Measurements from ENCODE around the gene PIWIL4.

The PIWIL4 gene

DNA sequence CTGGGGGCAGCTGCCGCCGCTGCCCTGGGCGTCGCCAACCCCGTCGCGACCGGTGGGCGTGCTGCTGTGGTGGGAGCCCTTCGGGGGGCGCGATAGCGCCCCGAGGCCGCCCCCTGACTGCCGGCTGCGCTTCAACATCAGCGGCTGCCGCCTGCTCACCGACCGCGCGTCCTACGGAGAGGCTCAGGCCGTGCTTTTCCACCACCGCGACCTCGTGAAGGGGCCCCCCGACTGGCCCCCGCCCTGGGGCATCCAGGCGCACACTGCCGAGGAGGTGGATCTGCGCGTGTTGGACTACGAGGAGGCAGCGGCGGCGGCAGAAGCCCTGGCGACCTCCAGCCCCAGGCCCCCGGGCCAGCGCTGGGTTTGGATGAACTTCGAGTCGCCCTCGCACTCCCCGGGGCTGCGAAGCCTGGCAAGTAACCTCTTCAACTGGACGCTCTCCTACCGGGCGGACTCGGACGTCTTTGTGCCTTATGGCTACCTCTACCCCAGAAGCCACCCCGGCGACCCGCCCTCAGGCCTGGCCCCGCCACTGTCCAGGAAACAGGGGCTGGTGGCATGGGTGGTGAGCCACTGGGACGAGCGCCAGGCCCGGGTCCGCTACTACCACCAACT lies 22.4 kb upstream of the PIWIL4 start:
- Histone ChIP-seq H3K27ac (ENCODE audit: low read depth, low read length) (no peak overlapping the region), H3F3A (ENCODE audit: insufficient read depth) (no peaks in the 10 kb centered on the region), H2AFZ (ENCODE audit: low read depth, low read length, severe bottlenecking) (no peak overlapping the region), H3K79me2 (ENCODE audit: insufficient read depth, low read length) (no peaks in the 10 kb centered on the region), H3K4me3 (ENCODE audit: insufficient read depth, low read length, poor library complexity, severe bottlenecking) (no peak overlapping the region), H3K36me3 (ENCODE audit: low read length) (no peaks in the 10 kb centered on the region), H3K27me3 (ENCODE audit: low read length) (no peaks in the 10 kb centered on the region), H3K9me2 (replicated peaks; ENCODE audit: insufficient read depth, low read length) (no peaks in the 10 kb centered on the region), H3K9me3 (ENCODE audit: insufficient read depth, low read length) (no peaks in the 10 kb centered on the region), H4K20me1 (ENCODE audit: low read depth, low read length) (no peaks in the 10 kb centered on the region), H3K4me2 (ENCODE audit: low read depth, low read length, poor library complexity, severe bottlenecking) (no peak overlapping the region), H3K9ac (ENCODE audit: low read length) (no peak overlapping the region)
- TF ChIP-seq EZH2phosphoT487 (conservative IDR thresholded peaks at IDR 0.05; ENCODE audit: low read length): no peak
- TF ChIP-seq, protein P1, sequence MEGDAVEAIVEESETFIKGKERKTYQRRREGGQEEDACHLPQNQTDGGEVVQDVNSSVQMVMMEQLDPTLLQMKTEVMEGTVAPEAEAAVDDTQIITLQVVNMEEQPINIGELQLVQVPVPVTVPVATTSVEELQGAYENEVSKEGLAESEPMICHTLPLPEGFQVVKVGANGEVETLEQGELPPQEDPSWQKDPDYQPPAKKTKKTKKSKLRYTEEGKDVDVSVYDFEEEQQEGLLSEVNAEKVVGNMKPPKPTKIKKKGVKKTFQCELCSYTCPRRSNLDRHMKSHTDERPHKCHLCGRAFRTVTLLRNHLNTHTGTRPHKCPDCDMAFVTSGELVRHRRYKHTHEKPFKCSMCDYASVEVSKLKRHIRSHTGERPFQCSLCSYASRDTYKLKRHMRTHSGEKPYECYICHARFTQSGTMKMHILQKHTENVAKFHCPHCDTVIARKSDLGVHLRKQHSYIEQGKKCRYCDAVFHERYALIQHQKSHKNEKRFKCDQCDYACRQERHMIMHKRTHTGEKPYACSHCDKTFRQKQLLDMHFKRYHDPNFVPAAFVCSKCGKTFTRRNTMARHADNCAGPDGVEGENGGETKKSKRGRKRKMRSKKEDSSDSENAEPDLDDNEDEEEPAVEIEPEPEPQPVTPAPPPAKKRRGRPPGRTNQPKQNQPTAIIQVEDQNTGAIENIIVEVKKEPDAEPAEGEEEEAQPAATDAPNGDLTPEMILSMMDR (IDR thresholded peaks at IDR 0.05; ENCODE audit: insufficient read depth, low read length, poor library complexity, severe bottlenecking): no peak

DNA sequence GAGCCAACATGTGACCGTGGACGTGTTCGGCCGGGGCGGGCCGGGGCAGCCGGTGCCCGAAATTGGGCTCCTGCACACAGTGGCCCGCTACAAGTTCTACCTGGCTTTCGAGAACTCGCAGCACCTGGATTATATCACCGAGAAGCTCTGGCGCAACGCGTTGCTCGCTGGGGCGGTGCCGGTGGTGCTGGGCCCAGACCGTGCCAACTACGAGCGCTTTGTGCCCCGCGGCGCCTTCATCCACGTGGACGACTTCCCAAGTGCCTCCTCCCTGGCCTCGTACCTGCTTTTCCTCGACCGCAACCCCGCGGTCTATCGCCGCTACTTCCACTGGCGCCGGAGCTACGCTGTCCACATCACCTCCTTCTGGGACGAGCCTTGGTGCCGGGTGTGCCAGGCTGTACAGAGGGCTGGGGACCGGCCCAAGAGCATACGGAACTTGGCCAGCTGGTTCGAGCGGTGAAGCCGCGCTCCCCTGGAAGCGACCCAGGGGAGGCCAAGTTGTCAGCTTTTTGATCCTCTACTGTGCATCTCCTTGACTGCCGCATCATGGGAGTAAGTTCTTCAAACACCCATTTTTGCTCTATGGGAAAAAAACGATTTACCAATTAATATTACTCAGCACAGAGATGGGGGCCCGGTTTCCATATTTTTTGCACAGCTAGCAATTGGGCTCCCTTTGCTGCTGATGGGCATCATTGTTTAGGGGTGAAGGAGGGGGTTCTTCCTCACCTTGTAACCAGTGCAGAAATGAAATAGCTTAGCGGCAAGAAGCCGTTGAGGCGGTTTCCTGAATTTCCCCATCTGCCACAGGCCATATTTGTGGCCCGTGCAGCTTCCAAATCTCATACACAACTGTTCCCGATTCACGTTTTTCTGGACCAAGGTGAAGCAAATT lies 21.7 kb upstream of the PIWIL4 start:
- Histone ChIP-seq H3K9ac (ENCODE audit: low read length) (no peak overlapping the region), H3K27ac (ENCODE audit: low read depth, low read length) (no peak overlapping the region), H4K20me1 (ENCODE audit: low read depth, low read length) (no peaks in the 10 kb centered on the region), H3K4me3 (ENCODE audit: insufficient read depth, low read length, poor library complexity, severe bottlenecking) (no peak overlapping the region), H3K9me3 (ENCODE audit: insufficient read depth, low read length) (no peaks in the 10 kb centered on the region), H3K4me2 (ENCODE audit: low read depth, low read length, poor library complexity, severe bottlenecking) (no peak overlapping the region), H3K27me3 (ENCODE audit: low read length) (no peaks in the 10 kb centered on the region), H3K9me2 (replicated peaks; ENCODE audit: insufficient read depth, low read length) (no peaks in the 10 kb centered on the region), H2AFZ (ENCODE audit: low read depth, low read length, severe bottlenecking) (no peak overlapping the region), H3F3A (ENCODE audit: insufficient read depth) (no peaks in the 10 kb centered on the region), H3K36me3 (ENCODE audit: low read length) (no peaks in the 10 kb centered on the region), H3K79me2 (ENCODE audit: insufficient read depth, low read length) (no peaks in the 10 kb centered on the region)
- TF ChIP-seq EZH2phosphoT487 (conservative IDR thresholded peaks at IDR 0.05; ENCODE audit: low read length): no peak
- TF ChIP-seq, protein P1 (IDR thresholded peaks at IDR 0.05; ENCODE audit: insufficient read depth, low read length, poor library complexity, severe bottlenecking): no peak

DNA sequence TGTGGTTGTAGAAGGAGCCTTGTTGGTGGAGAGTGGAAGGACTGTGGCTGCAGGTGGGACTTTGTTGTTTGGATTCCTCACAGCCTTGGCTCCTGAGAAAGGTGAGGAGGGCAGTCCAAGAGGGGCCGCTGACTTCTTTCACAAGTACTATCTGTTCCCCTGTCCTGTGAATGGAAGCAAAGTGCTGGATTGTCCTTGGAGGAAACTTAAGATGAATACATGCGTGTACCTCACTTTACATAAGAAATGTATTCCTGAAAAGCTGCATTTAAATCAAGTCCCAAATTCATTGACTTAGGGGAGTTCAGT lies 21.1 kb upstream of the PIWIL4 start:
- no peaks in the 10 kb centered on the region for H3K27me3 ChIP-seq (ENCODE audit: low read length)
- TF ChIP-seq, protein P1 (IDR thresholded peaks at IDR 0.05; ENCODE audit: insufficient read depth, low read length, poor library complexity, severe bottlenecking): no peak
- TF ChIP-seq EZH2phosphoT487 (conservative IDR thresholded peaks at IDR 0.05; ENCODE audit: low read length): no peak
- no peaks in the 10 kb centered on the region for H3K79me2 ChIP-seq (ENCODE audit: insufficient read depth, low read length)
- H2AFZ ChIP-seq (ENCODE audit: low read depth, low read length, severe bottlenecking): no peak overlapping the region
- H3K9ac ChIP-seq (ENCODE audit: low read length): no peak overlapping the region
- H3K9me3 ChIP-seq (ENCODE audit: insufficient read depth, low read length): no peaks in the 10 kb centered on the region
- no peaks in the 10 kb centered on the region for H3F3A ChIP-seq (ENCODE audit: insufficient read depth)
- no peaks in the 10 kb centered on the region for H3K36me3 ChIP-seq (ENCODE audit: low read length)
- H3K27ac ChIP-seq (ENCODE audit: low read depth, low read length): no peak overlapping the region
- H3K9me2 ChIP-seq (replicated peaks; ENCODE audit: insufficient read depth, low read length): no peaks in the 10 kb centered on the region
- no peak overlapping the region for H3K4me2 ChIP-seq (ENCODE audit: low read depth, low read length, poor library complexity, severe bottlenecking)
- H3K4me3 ChIP-seq (ENCODE audit: insufficient read depth, low read length, poor library complexity, severe bottlenecking): no peak overlapping the region
- no peaks in the 10 kb centered on the region for H4K20me1 ChIP-seq (ENCODE audit: low read depth, low read length)

All from SU-DHL-6 (cell line).